ENCODE results near the gene CDK6.

The CDK6 gene

GRCh38 chr7:92639213-92639896 lies 197.0 kb downstream of the CDK6 start:
- no peak for DNase-seq

DNA sequence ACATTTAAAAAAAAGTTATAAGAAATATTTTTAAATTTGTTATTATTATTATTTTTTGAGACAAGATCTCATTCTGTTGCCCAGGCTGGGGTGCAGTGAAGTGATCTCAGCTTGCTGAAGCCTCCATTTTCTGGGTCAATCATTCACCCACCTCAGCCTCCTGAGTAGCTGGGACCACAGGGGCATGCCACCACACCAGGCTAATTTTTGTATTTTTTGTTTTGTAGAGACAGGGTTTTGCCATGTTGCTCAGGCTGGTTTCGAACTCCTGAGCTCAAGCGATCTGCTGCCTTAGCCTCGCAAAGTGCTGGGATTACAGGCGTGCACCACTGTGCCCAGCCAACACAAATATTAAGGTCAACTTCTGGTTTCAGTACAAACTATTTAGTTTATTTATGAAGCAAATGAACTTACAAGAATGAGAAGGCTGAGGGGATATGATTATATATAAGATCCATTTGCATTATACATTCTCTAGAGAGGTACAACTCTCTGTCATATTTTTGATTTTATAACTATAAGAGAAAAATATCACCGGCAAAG lies 200.3 kb downstream of the CDK6 start:
- no peak for DNase-seq

DNA sequence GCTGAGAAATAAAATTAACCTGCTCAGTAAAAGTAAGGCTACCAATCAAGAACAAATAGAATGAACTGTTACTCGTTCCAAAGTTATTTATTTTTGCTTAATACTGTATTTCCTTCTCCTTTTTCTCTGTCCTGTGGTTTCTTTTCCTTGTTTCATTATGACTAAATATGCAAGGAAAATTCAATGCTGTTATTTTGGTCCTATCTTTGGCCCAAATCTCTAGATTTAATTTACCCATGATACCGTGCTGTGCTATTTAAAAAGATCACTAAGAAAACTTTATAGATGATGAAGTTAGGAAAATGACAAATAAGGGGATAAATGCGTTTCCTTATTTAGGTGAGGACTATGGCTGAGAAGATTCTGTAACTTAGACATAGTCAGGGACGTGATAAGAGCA lies 200.8 kb downstream of the CDK6 start:
- no peak for DNase-seq

DNA sequence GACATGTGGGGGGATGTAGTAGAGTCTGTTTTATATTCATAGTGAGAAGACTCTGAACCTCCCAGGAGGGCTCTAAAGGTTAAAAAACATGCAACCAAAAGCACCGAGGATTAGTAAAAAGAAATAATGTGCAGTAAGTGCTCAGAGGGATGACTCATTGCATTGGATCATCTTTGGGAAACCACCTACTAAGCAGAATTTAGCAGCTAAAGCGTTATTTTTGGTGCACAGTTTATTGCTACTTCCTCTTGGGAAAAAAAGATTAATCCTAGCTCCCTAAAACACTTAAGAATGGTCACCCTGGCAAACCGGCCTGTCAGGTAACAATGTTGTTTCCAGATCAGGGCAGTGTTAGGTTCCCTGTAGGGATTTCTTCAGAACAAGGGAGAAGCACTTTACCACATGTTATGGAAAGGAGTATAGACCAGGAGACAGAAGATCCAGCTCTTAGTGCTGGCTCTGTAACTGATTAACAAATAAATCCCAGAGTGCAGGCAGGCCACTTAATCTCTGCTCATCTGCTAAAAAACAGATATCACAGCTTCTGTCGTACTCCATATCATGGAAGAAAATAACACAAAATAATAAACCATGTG lies 201.4 kb downstream of the CDK6 start:
- DNase-seq = no peak

GRCh38 chr7:92634205-92634604 lies 202.2 kb downstream of the CDK6 start:
- DNase-seq = no peak

DNA sequence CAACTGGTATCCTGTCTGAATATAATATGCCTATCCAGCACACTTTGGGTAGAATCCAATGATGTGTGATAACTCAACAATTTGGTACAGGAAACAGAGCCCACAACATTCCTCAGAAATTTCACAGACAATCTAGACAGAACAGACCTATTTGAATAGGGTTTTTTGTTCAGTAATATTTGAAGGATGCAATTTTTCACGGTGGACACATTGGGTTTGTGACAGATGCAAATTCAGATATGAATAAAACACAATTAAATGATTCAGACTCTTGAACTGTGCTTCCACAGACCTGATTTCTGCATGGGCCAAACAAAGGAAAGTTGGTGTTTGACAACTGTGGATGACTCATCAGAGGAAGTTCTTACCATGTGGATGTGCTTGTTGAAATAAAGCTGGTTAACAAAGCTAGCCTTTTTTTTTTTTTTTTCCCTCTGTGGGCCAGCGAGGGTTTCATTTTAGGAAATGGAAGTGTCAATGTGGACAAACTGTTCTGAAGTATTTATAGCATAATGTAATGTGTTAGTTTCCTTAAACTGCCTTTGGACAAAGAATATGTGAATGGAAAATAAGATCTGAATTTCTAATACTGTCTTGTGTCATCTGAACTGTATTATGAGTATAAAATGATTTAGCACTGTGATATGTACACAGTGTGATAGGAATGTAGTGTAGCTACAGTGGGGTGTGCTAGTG lies 203.0 kb downstream of the CDK6 start:
- no peak for DNase-seq

GRCh38 chr7:92632791-92633190 lies 203.6 kb downstream of the CDK6 start:
- no peak for DNase-seq

DNA sequence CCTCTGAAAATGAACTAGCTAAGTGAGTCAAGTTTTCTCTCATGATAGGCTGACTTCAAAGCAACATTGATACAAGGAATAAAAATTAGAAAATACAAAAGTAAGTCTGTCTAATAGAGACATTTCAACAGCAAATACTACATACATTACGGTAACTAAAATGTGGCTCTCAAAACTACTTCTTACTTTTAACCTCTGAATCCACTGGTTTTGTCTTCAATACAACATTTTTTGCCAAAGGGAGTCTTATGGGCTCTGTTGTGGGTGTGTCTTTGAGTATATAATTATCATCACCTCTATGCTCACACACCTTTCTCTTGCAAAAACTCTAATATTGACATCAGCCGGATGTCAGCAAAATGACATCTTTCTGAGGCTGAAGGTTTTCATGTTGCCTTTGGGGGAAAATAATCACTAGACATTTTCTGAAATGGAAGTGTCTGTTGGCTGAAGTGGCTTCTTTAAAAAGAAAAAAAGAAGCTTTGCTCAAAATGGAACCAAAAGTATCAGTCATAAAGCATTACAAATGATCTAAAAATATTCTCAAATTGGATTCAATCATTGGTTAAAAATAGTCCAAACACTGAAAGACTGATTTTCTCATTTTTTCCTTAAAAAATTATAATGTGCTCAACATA lies 204.4 kb downstream of the CDK6 start:
- no peak for DNase-seq

GRCh38 chr7:92631067-92631849 lies 205.1 kb downstream of the CDK6 start:
- no peak for DNase-seq

DNA sequence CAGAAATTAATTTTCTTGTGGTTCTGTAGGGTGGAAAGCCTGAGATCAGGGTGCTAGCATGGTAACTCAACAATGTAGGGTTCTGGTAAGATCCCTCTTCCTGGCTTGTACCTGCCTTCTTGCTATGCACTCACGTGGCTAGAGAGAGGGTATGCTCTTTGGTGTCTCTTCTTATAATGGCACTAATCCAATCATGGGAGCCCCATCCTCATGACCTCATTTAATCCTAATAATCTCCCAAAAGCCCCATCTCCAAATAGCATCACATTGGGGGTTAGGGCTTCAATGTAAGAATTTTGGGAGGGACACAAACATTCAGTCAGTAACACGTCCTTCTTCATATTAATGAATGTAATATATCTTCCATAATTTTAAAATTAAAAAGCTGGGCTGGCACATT lies 206.6 kb downstream of the CDK6 start:
- DNase-seq = no peak

DNA sequence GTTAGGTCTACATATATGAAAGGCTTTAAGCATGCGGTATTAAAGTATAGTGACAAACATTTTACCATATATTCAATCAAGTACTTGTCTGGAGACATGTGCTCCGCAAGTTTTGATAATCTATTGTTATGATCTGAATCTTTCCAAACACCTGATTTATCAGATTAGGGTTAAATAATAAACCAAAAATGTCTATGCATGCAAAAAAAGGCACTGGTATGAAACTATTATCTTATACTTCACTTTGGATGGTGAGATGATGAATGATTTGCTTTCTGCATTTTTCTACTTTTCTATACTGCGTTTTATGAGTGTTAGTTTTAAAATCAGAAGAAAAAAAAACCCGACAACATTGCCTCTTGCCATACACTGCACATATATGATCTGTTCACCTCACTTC lies 208.4 kb downstream of the CDK6 start:
- no peak for DNase-seq

GRCh38 chr7:92626281-92626809 lies 210.0 kb downstream of the CDK6 start:
- no peak for DNase-seq

DNA sequence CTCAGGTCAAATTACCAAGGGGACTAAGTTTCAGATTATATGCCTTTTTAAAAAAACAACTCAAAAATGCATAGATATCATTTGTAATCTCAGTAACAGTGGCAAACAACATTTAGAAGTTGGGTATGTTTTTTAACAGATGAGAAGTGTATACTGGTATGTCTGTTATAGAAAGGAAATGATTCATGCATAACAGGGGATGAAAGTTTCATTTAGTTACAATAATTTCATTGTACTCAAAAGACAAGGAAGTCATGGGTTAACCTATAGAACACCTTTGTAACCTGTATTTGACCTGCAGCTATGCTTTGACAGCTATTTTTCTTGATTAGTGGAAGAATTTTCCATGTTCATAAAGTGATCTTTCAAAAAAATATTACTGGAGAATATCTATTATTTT lies 210.8 kb downstream of the CDK6 start:
- DNase-seq = no peak

DNA sequence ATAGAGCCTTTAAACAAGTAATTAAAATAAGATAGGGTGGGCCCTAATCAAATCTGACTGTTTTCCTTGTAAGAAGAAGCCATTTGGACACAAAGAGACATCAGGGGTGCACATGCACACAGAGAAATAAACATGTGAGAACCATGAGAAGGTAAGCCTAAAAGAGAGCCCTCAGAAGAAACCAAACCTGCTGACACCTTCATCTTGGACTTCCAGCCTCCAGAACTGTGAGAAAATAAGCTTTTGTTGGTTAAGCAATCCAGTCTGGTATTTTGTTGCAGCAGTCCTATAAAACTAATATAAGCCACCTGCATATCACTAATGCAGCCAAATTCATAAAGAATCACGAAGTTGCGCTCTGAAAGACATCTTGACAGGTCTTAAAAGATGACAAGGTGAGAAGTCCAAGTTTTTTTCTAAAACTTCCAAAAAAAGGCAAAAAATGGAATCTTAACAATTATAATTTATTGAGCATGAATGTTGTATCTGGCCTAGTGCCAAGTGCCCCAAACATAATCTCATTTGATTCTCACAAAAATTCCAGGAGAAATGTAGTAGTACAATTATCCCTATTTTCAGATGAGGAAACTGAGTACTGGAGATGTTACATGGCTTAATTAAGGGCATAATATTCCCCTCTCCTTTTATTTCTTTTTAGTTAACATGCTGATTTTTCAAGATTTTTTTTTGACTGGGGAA lies 211.9 kb downstream of the CDK6 start:
- no peak for DNase-seq

- DNase-seq = no peak
Observed at GRCh38 chr7:92623544-92623943, 212.8 kb downstream of the CDK6 start.

GRCh38 chr7:92622685-92623084 lies 213.7 kb downstream of the CDK6 start:
- no peak for DNase-seq

DNA sequence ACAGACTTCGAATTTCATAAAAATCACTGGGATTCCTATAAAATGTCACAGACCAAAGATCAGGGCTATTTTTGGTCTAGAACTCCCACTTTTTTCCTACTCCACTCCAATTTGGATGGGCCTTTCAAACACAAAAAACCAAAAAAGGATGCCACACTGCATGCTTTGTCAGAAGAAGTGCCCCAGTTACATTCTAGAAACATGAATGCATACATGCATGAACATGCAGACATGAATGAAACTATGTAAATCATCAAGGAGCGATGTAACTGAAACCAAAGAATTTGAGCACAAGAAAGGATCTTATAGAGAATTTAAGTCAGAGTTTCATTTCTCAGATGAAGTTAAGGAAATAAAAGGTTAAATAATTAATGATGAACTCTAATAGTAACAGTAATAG lies 214.3 kb downstream of the CDK6 start:
- DNase-seq = no peak

- DNase-seq = no peak
Observed at GRCh38 chr7:92621561-92622023, 214.8 kb downstream of the CDK6 start.

GRCh38 chr7:92621026-92621540 lies 215.3 kb downstream of the CDK6 start:
- DNase-seq = no peak

DNA sequence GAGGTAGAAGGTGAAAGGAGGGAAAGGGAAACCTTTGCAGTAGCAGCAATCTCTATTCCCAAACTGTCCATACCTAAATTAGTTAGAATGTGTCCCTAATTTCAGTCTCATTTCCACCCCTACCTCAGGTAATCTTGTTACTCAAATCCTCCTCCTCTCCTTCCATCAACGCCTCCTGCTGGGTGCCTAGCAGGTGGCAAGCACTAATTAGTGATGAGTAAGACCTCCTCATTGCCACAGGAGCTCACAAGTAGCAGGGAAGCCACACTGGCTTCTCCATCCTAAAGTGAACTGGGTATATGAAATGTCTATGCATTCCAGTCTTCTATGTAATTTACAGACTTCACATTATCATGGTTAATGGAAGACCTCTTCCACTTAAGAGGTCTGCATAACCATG lies 220.5 kb downstream of the CDK6 start:
- no peak for DNase-seq

DNA sequence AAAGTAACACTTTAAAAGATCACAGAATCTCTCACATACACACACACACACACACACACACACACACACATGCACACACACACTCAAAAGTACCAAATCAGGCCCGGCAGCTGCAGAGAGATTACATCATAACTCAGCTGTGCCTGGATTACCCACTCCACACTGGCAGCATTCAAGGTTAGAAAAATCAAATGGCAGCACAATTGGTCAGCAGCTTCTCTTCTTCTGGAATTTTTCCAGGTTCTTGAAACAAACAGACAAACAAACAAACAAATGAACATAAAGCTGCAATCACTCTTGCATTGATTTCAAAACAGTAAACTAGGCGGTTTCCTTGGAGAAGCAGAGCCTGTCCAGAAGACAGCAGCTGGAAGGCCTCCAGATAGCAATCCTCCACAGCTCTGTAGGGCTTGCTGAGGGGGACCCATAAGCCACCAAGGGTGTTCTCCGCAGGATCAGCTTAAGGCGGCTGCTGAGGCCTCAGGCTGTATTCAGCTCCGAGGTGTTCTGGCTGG lies 221.7 kb downstream of the CDK6 start:
- no peak for DNase-seq

Data from 8988T (cell line).